ENCODE measurements around the gene POU4F3. TPM values are rescaled to one million over a fixed set of nuclear protein-coding genes. Genes with fewer than 3 reads are reported as not detected.

Gene POU4F3
- total RNA-seq, 1 donor from 2014 or later, result 0.18 TPM

GRCh38 chr5:146334074-146334533 is 4.5 kb upstream of the POU4F3 start:
- H3K9ac ChIP-seq (ENCODE audit: low read length), result no peak overlapping the region
- Mint-ChIP-seq H3K36me3 (ENCODE audit: low read depth, unreplicated experiment) (peaks cover 4% of the 10 kb centered on the region), H3K27ac (ENCODE audit: unreplicated experiment) (no peak overlapping the region), H3K9me3 (ENCODE audit: unreplicated experiment) (peaks cover 13% of the 10 kb centered on the region), H3K4me3 (ENCODE audit: unreplicated experiment) (no peak overlapping the region), H3K27me3 (ENCODE audit: low read depth, unreplicated experiment) (peaks cover 82% of the 10 kb centered on the region), H3K4me1 (ENCODE audit: low read depth, unreplicated experiment) (peaks cover 16% of the 10 kb centered on the region)
- no peak overlapping the region for H3K27ac ChIP-seq (ENCODE audit: low read depth, low read length)
- no peak overlapping the region for H3K4me2 ChIP-seq (ENCODE audit: low read length)
- H3K36me3 ChIP-seq (ENCODE audit: insufficient read depth, low read length), result no peaks in the 10 kb centered on the region
- FAIRE-seq (no peak), DNase-seq (ENCODE audit: low read depth) (no peak)
- H3K27me3 ChIP-seq (ENCODE audit: insufficient read depth, low read length), result peaks cover 78% of the 10 kb centered on the region
- H4K20me1 ChIP-seq (ENCODE audit: insufficient read depth, low read length), result no peaks in the 10 kb centered on the region
- peak; percentile 52 for TF ChIP-seq EZH2 (IDR thresholded peaks at IDR 0.05; ENCODE audit: insufficient read depth, low read length)
- no peak for TF ChIP-seq CTCF (IDR thresholded peaks at IDR 0.05; ENCODE audit: insufficient read depth, low read depth, low read length)
- no peak overlapping the region for H3K4me3 ChIP-seq (ENCODE audit: insufficient read depth, low read depth, low read length)
- no peaks in the 10 kb centered on the region for H3K4me1 ChIP-seq (ENCODE audit: insufficient read depth, low read length)
- no peaks in the 10 kb centered on the region for H3K79me2 ChIP-seq (ENCODE audit: insufficient read depth, low read length)
- H2AFZ ChIP-seq (ENCODE audit: low read depth, low read length), result no peak overlapping the region
- H3K9me3 ChIP-seq (ENCODE audit: insufficient read depth, low read depth, low read length), result no peaks in the 10 kb centered on the region

GRCh38 chr5:146336197-146336596 is 2.4 kb upstream of the POU4F3 start:
- H3K4me3 ChIP-seq (ENCODE audit: insufficient read depth, low read depth, low read length), result no peak overlapping the region
- H3K36me3 ChIP-seq (ENCODE audit: insufficient read depth, low read length), result no peaks in the 10 kb centered on the region
- FAIRE-seq (no peak), DNase-seq (ENCODE audit: low read depth) (no peak)
- H3K9ac ChIP-seq (ENCODE audit: low read length), result no peak overlapping the region
- H3K4me1 Mint-ChIP-seq (ENCODE audit: low read depth, unreplicated experiment), result peaks cover 13% of the 10 kb centered on the region
- H3K27me3 ChIP-seq (ENCODE audit: insufficient read depth, low read length), result peaks cover 91% of the 10 kb centered on the region
- peaks cover 4% of the 10 kb centered on the region for H3K36me3 Mint-ChIP-seq (ENCODE audit: low read depth, unreplicated experiment)
- no peak overlapping the region for H3K27ac ChIP-seq (ENCODE audit: low read depth, low read length)
- no peaks in the 10 kb centered on the region for H3K9me3 ChIP-seq (ENCODE audit: insufficient read depth, low read depth, low read length)
- H2AFZ ChIP-seq (ENCODE audit: low read depth, low read length), result no peak overlapping the region
- no peaks in the 10 kb centered on the region for H4K20me1 ChIP-seq (ENCODE audit: insufficient read depth, low read length)
- H3K27me3 Mint-ChIP-seq (ENCODE audit: low read depth, unreplicated experiment), result peaks cover 92% of the 10 kb centered on the region
- TF ChIP-seq EZH2 (IDR thresholded peaks at IDR 0.05; ENCODE audit: insufficient read depth, low read length), result no peak
- TF ChIP-seq CTCF (IDR thresholded peaks at IDR 0.05; ENCODE audit: insufficient read depth, low read depth, low read length), result no peak
- no peak overlapping the region for H3K27ac Mint-ChIP-seq (ENCODE audit: unreplicated experiment)
- H3K4me3 Mint-ChIP-seq (ENCODE audit: unreplicated experiment), result no peak overlapping the region
- H3K4me2 ChIP-seq (ENCODE audit: low read length), result no peak overlapping the region
- no peaks in the 10 kb centered on the region for H3K79me2 ChIP-seq (ENCODE audit: insufficient read depth, low read length)
- peaks cover 20% of the 10 kb centered on the region for H3K9me3 Mint-ChIP-seq (ENCODE audit: unreplicated experiment)
- H3K4me1 ChIP-seq (ENCODE audit: insufficient read depth, low read length), result peaks cover 5% of the 10 kb centered on the region

- H3K36me3 ChIP-seq (ENCODE audit: insufficient read depth, low read length), result no peaks in the 10 kb centered on the region
- no peak overlapping the region for H2AFZ ChIP-seq (ENCODE audit: low read depth, low read length)
- H3K4me3 Mint-ChIP-seq (ENCODE audit: unreplicated experiment), result no peak overlapping the region
- DNase-seq (ENCODE audit: low read depth), result no peak
- H4K20me1 ChIP-seq (ENCODE audit: insufficient read depth, low read length), result no peaks in the 10 kb centered on the region
- no peaks in the 10 kb centered on the region for H3K79me2 ChIP-seq (ENCODE audit: insufficient read depth, low read length)
- H3K4me1 Mint-ChIP-seq (ENCODE audit: low read depth, unreplicated experiment), result peaks cover 13% of the 10 kb centered on the region
- peaks cover 93% of the 10 kb centered on the region for H3K27me3 Mint-ChIP-seq (ENCODE audit: low read depth, unreplicated experiment)
- peaks cover 94% of the 10 kb centered on the region for H3K27me3 ChIP-seq (ENCODE audit: insufficient read depth, low read length)
- H3K4me2 ChIP-seq (ENCODE audit: low read length), result no peak overlapping the region
- no peak overlapping the region for H3K4me3 ChIP-seq (ENCODE audit: insufficient read depth, low read depth, low read length)
- H3K9ac ChIP-seq (ENCODE audit: low read length), result no peak overlapping the region
- no peaks in the 10 kb centered on the region for H3K9me3 ChIP-seq (ENCODE audit: insufficient read depth, low read depth, low read length)
- no peak overlapping the region for H3K27ac ChIP-seq (ENCODE audit: low read depth, low read length)
- peaks cover 5% of the 10 kb centered on the region for H3K4me1 ChIP-seq (ENCODE audit: insufficient read depth, low read length)
- no peak for TF ChIP-seq CTCF (IDR thresholded peaks at IDR 0.05; ENCODE audit: insufficient read depth, low read depth, low read length)
- TF ChIP-seq EZH2 (IDR thresholded peaks at IDR 0.05; ENCODE audit: insufficient read depth, low read length), result peak; percentile 66
- peak overlapping the region; percentile 87 for H3K27ac Mint-ChIP-seq (ENCODE audit: unreplicated experiment)
- FAIRE-seq, result no peak
- H3K36me3 Mint-ChIP-seq (ENCODE audit: low read depth, unreplicated experiment), result peaks cover 4% of the 10 kb centered on the region
- H3K9me3 Mint-ChIP-seq (ENCODE audit: unreplicated experiment), result peaks cover 20% of the 10 kb centered on the region
Measured at GRCh38 chr5:146337264-146337904, 1.3 kb upstream of the POU4F3 start.
